ENCODE data around the gene XCL2.
"Not testable (repeated sequence)": the region's sequence is repeated elsewhere in the genome, so short reads cannot be mapped to it uniquely, and the experiment has no call there.

Gene XCL2

GRCh38 chr1:168582688-168583336, 39.0 kb upstream of the XCL2 start:
- TF ChIP-seq CTCF (IDR thresholded peaks at IDR 0.05; ENCODE audit: low read depth, low read length) (no peak), MYC (IDR thresholded peaks at IDR 0.05; ENCODE audit: low read depth, low read length) (no peak), MAX (IDR thresholded peaks at IDR 0.05; ENCODE audit: low read depth, low read length) (no peak), POLR2A (IDR thresholded peaks at IDR 0.05; ENCODE audit: extremely low read depth, insufficient read length) (no peak)
- DNase-seq (ENCODE audit: low read depth) = no peak
- H3K4me3 ChIP-seq (ENCODE audit: low read depth, low read length) = no peak overlapping the region

- no peak for DNase-seq (ENCODE audit: low read depth)
- no peak overlapping the region for H3K4me3 ChIP-seq (ENCODE audit: low read depth, low read length)
- TF ChIP-seq CTCF (IDR thresholded peaks at IDR 0.05; ENCODE audit: low read depth, low read length) (no peak), POLR2A (IDR thresholded peaks at IDR 0.05; ENCODE audit: extremely low read depth, insufficient read length) (no peak), MYC (IDR thresholded peaks at IDR 0.05; ENCODE audit: low read depth, low read length) (no peak), MAX (IDR thresholded peaks at IDR 0.05; ENCODE audit: low read depth, low read length) (no peak)
Measured at GRCh38 chr1:168581817-168582572, 38.2 kb upstream of the XCL2 start.

GRCh38 chr1:168580991-168581390, 37.2 kb upstream of the XCL2 start:
- H3K4me3 ChIP-seq (ENCODE audit: low read depth, low read length); DNase-seq (ENCODE audit: low read depth): not testable (repeated sequence)

- not testable (repeated sequence) for H3K4me3 ChIP-seq (ENCODE audit: low read depth, low read length); DNase-seq (ENCODE audit: low read depth)
Measured at GRCh38 chr1:168580290-168580689, 36.5 kb upstream of the XCL2 start.

GRCh38 chr1:168578531-168579185, 34.9 kb upstream of the XCL2 start:
- not testable (repeated sequence) for H3K4me3 ChIP-seq (ENCODE audit: low read depth, low read length)

GRCh38 chr1:168576245-168576688, 32.5 kb upstream of the XCL2 start, which contains the start of gene XCL1:
Gene XCL1 (plus strand): TSS chr1:168576605. CDS start chr1:168576638, 33 bp downstream.
- not testable (repeated sequence) for H3K4me3 ChIP-seq (ENCODE audit: low read depth, low read length)

More at GRCh38 chr1:168578531-168579185, 34.9 kb upstream of the XCL2 start:
- not testable (repeated sequence) for DNase-seq (ENCODE audit: low read depth)

GRCh38 chr1:168574234-168574633, 30.4 kb upstream of the XCL2 start:
- peak; percentile 52 for DNase-seq (ENCODE audit: low read depth)
- peak; percentile 30 for TF ChIP-seq CTCF (IDR thresholded peaks at IDR 0.05; ENCODE audit: low read depth, low read length)
- not testable (repeated sequence) for H3K4me3 ChIP-seq (ENCODE audit: low read depth, low read length)

More at GRCh38 chr1:168576245-168576688, 32.5 kb upstream of the XCL2 start, which contains the start of gene XCL1:
- not testable (repeated sequence) for DNase-seq (ENCODE audit: low read depth)

GRCh38 chr1:168572633-168573032, 28.8 kb upstream of the XCL2 start:
- no peak overlapping the region for H3K4me3 ChIP-seq (ENCODE audit: low read depth, low read length)
- DNase-seq (ENCODE audit: low read depth) = no peak
- no peak for TF ChIP-seq MAX (IDR thresholded peaks at IDR 0.05; ENCODE audit: low read depth, low read length)
- TF ChIP-seq MYC (IDR thresholded peaks at IDR 0.05; ENCODE audit: low read depth, low read length) = no peak
- TF ChIP-seq CTCF (IDR thresholded peaks at IDR 0.05; ENCODE audit: low read depth, low read length) = no peak
- TF ChIP-seq POLR2A (IDR thresholded peaks at IDR 0.05; ENCODE audit: extremely low read depth, insufficient read length) = no peak

Data from NB4 (cell line).